ENCODE data around the gene BLTP3B.

Gene BLTP3B

GRCh38 chr12:100163416-100164152 is 20.9 kb upstream of the BLTP3B start:
- no peak overlapping the region for H3K27ac ChIP-seq (ENCODE audit: insufficient read depth, low read length, poor library complexity, severe bottlenecking)
- no peaks in the 10 kb centered on the region for H3K9me3 ChIP-seq (ENCODE audit: control insufficient read depth, low read length)
- peaks cover 4% of the 10 kb centered on the region for H3K4me1 ChIP-seq (ENCODE audit: control insufficient read depth, insufficient read depth, low read length, poor library complexity, severe bottlenecking)
- no peaks in the 10 kb centered on the region for H3K27me3 ChIP-seq (replicated peaks; ENCODE audit: control insufficient read depth, insufficient read depth, low read length, poor library complexity, severe bottlenecking)
- peak; percentile 19 to 44 (median 40) for DNase-seq
- no peak overlapping the region for H3K4me3 ChIP-seq (ENCODE audit: insufficient read depth, low read depth, low read length, poor library complexity, severe bottlenecking)
- no peaks in the 10 kb centered on the region for H3K36me3 ChIP-seq (ENCODE audit: control insufficient read depth, insufficient read depth, low read length)

- no peaks in the 10 kb centered on the region for H3K36me3 ChIP-seq (ENCODE audit: control insufficient read depth, insufficient read depth, low read length)
- H3K4me3 ChIP-seq (ENCODE audit: insufficient read depth, low read depth, low read length, poor library complexity, severe bottlenecking): no peak overlapping the region
- H3K4me1 ChIP-seq (ENCODE audit: control insufficient read depth, insufficient read depth, low read length, poor library complexity, severe bottlenecking): peaks cover 4% of the 10 kb centered on the region
- H3K27ac ChIP-seq (ENCODE audit: insufficient read depth, low read length, poor library complexity, severe bottlenecking): no peak overlapping the region
- no peaks in the 10 kb centered on the region for H3K27me3 ChIP-seq (replicated peaks; ENCODE audit: control insufficient read depth, insufficient read depth, low read length, poor library complexity, severe bottlenecking)
- no peak for DNase-seq
- no peaks in the 10 kb centered on the region for H3K9me3 ChIP-seq (ENCODE audit: control insufficient read depth, low read length)
Measured at GRCh38 chr12:100159391-100160104, 16.9 kb upstream of the BLTP3B start.

DNA sequence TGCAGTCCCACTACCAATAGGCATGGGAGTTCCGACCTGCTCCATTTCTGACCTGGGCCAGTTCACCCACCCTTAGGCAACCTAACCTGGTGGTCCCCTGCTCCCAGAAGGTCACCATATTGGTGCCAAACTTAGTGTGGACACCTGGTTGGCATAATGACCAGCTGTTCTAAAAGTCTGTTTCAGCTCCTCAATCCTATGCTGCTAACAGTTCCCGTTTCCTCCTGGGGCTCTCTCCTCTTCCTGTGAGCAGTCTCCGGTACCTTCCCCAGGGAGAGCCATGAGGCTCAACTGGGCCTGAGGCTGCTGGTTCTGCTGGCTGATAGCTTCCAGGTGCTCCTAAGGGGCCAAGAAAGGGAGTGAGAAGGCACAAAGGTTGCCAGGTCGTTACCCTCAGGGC is 15.9 kb upstream of the BLTP3B start:
- Histone ChIP-seq H3K27me3 (replicated peaks; ENCODE audit: control insufficient read depth, insufficient read depth, low read length, poor library complexity, severe bottlenecking) (no peaks in the 10 kb centered on the region), H3K4me3 (ENCODE audit: insufficient read depth, low read depth, low read length, poor library complexity, severe bottlenecking) (no peak overlapping the region), H3K4me1 (ENCODE audit: control insufficient read depth, insufficient read depth, low read length, poor library complexity, severe bottlenecking) (no peaks in the 10 kb centered on the region), H3K27ac (ENCODE audit: insufficient read depth, low read length, poor library complexity, severe bottlenecking) (no peak overlapping the region), H3K9me3 (ENCODE audit: control insufficient read depth, low read length) (no peaks in the 10 kb centered on the region), H3K36me3 (ENCODE audit: control insufficient read depth, insufficient read depth, low read length) (no peaks in the 10 kb centered on the region)
- no peak for DNase-seq

DNA sequence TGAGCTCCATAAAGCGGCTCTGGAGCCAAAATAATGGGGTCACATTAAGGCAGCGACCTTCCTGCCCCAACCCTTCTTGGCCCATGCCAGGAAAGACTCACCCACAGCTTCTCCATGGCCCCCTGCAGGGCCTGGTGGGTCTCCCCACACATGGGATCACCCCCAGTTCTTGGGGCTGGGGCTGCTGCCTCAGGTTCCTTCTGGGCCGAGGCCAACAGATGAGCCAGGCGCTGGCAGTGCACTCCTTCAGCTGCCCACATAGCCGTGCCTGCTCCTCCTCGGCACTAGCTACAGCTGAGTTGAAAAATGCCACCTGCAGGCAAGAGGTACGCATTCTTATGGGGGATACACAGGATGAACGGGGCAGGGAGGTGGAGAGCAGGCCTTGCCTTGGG is 14.8 kb upstream of the BLTP3B start:
- H3K27me3 ChIP-seq (replicated peaks; ENCODE audit: control insufficient read depth, insufficient read depth, low read length, poor library complexity, severe bottlenecking): no peaks in the 10 kb centered on the region
- H3K9me3 ChIP-seq (ENCODE audit: control insufficient read depth, low read length): no peaks in the 10 kb centered on the region
- no peaks in the 10 kb centered on the region for H3K4me1 ChIP-seq (ENCODE audit: control insufficient read depth, insufficient read depth, low read length, poor library complexity, severe bottlenecking)
- H3K27ac ChIP-seq (ENCODE audit: insufficient read depth, low read length, poor library complexity, severe bottlenecking): no peak overlapping the region
- H3K36me3 ChIP-seq (ENCODE audit: control insufficient read depth, insufficient read depth, low read length): no peaks in the 10 kb centered on the region
- H3K4me3 ChIP-seq (ENCODE audit: insufficient read depth, low read depth, low read length, poor library complexity, severe bottlenecking): no peak overlapping the region
- DNase-seq: no peak

GRCh38 chr12:100156731-100157426 is 14.2 kb upstream of the BLTP3B start:
- H3K27me3 ChIP-seq (replicated peaks; ENCODE audit: control insufficient read depth, insufficient read depth, low read length, poor library complexity, severe bottlenecking): no peaks in the 10 kb centered on the region
- no peak overlapping the region for H3K27ac ChIP-seq (ENCODE audit: insufficient read depth, low read length, poor library complexity, severe bottlenecking)
- no peaks in the 10 kb centered on the region for H3K36me3 ChIP-seq (ENCODE audit: control insufficient read depth, insufficient read depth, low read length)
- no peak overlapping the region for H3K4me3 ChIP-seq (ENCODE audit: insufficient read depth, low read depth, low read length, poor library complexity, severe bottlenecking)
- no peaks in the 10 kb centered on the region for H3K9me3 ChIP-seq (ENCODE audit: control insufficient read depth, low read length)
- no peaks in the 10 kb centered on the region for H3K4me1 ChIP-seq (ENCODE audit: control insufficient read depth, insufficient read depth, low read length, poor library complexity, severe bottlenecking)
- DNase-seq: no peak

GRCh38 chr12:100154474-100155247 is 12.0 kb upstream of the BLTP3B start:
- Histone ChIP-seq H3K9me3 (ENCODE audit: control insufficient read depth, low read length) (no peaks in the 10 kb centered on the region), H3K27ac (ENCODE audit: insufficient read depth, low read length, poor library complexity, severe bottlenecking) (no peak overlapping the region), H3K4me1 (ENCODE audit: control insufficient read depth, insufficient read depth, low read length, poor library complexity, severe bottlenecking) (no peaks in the 10 kb centered on the region), H3K27me3 (replicated peaks; ENCODE audit: control insufficient read depth, insufficient read depth, low read length, poor library complexity, severe bottlenecking) (no peaks in the 10 kb centered on the region), H3K4me3 (ENCODE audit: insufficient read depth, low read depth, low read length, poor library complexity, severe bottlenecking) (no peak overlapping the region), H3K36me3 (ENCODE audit: control insufficient read depth, insufficient read depth, low read length) (no peaks in the 10 kb centered on the region)
- peak; percentile 31 to 55 (median 36) for DNase-seq

- Histone ChIP-seq H3K4me1 (ENCODE audit: control insufficient read depth, insufficient read depth, low read length, poor library complexity, severe bottlenecking) (no peaks in the 10 kb centered on the region), H3K4me3 (ENCODE audit: insufficient read depth, low read depth, low read length, poor library complexity, severe bottlenecking) (no peak overlapping the region), H3K27ac (ENCODE audit: insufficient read depth, low read length, poor library complexity, severe bottlenecking) (no peak overlapping the region), H3K9me3 (ENCODE audit: control insufficient read depth, low read length) (no peaks in the 10 kb centered on the region), H3K27me3 (replicated peaks; ENCODE audit: control insufficient read depth, insufficient read depth, low read length, poor library complexity, severe bottlenecking) (no peaks in the 10 kb centered on the region), H3K36me3 (ENCODE audit: control insufficient read depth, insufficient read depth, low read length) (no peaks in the 10 kb centered on the region)
- no peak for DNase-seq
Measured at GRCh38 chr12:100153131-100153530, 10.5 kb upstream of the BLTP3B start.

DNA sequence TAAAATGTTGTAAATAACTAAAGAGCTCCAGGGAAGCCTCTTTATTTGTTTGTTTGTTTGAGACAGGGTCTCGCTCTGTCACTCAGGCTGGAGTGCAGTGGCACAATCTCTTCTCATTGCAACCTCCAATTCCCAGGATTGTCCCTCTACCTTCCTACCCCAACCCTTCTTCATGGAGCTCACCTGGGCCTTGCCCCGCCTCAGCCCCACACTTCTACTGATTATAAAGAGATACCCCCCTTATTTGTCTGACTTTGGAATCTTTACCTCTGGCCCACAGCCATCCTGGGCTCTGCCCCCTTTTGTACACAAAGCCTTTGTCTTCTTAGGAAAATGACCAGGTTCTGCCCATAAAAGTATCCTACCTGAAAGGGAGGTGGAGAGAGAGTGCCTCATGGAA is 9.1 kb upstream of the BLTP3B start:
- Histone ChIP-seq H3K36me3 (ENCODE audit: control insufficient read depth, insufficient read depth, low read length) (no peaks in the 10 kb centered on the region), H3K27me3 (replicated peaks; ENCODE audit: control insufficient read depth, insufficient read depth, low read length, poor library complexity, severe bottlenecking) (no peaks in the 10 kb centered on the region), H3K4me3 (ENCODE audit: insufficient read depth, low read depth, low read length, poor library complexity, severe bottlenecking) (no peak overlapping the region), H3K9me3 (ENCODE audit: control insufficient read depth, low read length) (no peaks in the 10 kb centered on the region), H3K27ac (ENCODE audit: insufficient read depth, low read length, poor library complexity, severe bottlenecking) (no peak overlapping the region), H3K4me1 (ENCODE audit: control insufficient read depth, insufficient read depth, low read length, poor library complexity, severe bottlenecking) (no peaks in the 10 kb centered on the region)
- no peak for DNase-seq

GRCh38 chr12:100146252-100146651 is 3.6 kb upstream of the BLTP3B start:
- Histone ChIP-seq H3K27me3 (replicated peaks; ENCODE audit: control insufficient read depth, insufficient read depth, low read length, poor library complexity, severe bottlenecking) (no peaks in the 10 kb centered on the region), H3K9me3 (ENCODE audit: control insufficient read depth, low read length) (no peaks in the 10 kb centered on the region), H3K4me3 (ENCODE audit: insufficient read depth, low read depth, low read length, poor library complexity, severe bottlenecking) (no peak overlapping the region), H3K27ac (ENCODE audit: insufficient read depth, low read length, poor library complexity, severe bottlenecking) (no peak overlapping the region), H3K36me3 (ENCODE audit: control insufficient read depth, insufficient read depth, low read length) (no peaks in the 10 kb centered on the region), H3K4me1 (ENCODE audit: control insufficient read depth, insufficient read depth, low read length, poor library complexity, severe bottlenecking) (no peaks in the 10 kb centered on the region)
- no peak for DNase-seq

Data from effector memory CD4-positive, alpha-beta T cell (primary cell).